H1 (cell line): ENCODE measurements around the gene PLA2G4D. TPM values are rescaled to one million over a fixed set of nuclear protein-coding genes. Genes with fewer than 3 reads are reported as not detected.

Experiments used
- CBX5 ChIP-seq: fragments of 300-800, 300-1000 bp; sonication (generic); IDR thresholded peaks from 2 replicates; pipeline ENCODE4 v1.7.1; 2016; ENCODE audit warnings: antibody characterized with exemption, low read length, low read depth
- EP300 ChIP-seq, 2 experiments: IDR thresholded peaks; 1 replicate in 1 of 2; 2 replicates in 1 of 2; pipeline ENCODE4 v1.6.1; 2011 to 2012; ENCODE audit warnings: low read depth in 2 of 2, low read length in 2 of 2, mild to moderate bottlenecking in 2 of 2, borderline replicate concordance in 1 of 2, inconsistent platforms in 1 of 2, moderate library complexity in 1 of 2
- JUND ChIP-seq: IDR thresholded peaks from 2 replicates; pipeline ENCODE4 v1.6.1; 2011; ENCODE audit warnings: mild to moderate bottlenecking, improper control_type of control experiment, low read length
- RXRA ChIP-seq: IDR thresholded peaks from 2 replicates; pipeline ENCODE4 v1.6.1; 2011; ENCODE audit warnings: low read depth, mild to moderate bottlenecking, low read length, moderate library complexity; ENCODE audit not compliant: insufficient read depth
- SIN3A ChIP-seq, 2 experiments: IDR thresholded peaks in 1 of 2; conservative IDR thresholded peaks in 1 of 2; 2 replicates each; pipeline ENCODE4 v1.6.1; 2011 to 2012; ENCODE audit warnings: low read length in 2 of 2, improper control_type of control experiment in 1 of 2, low read depth in 1 of 2, mild to moderate bottlenecking in 1 of 2
- YY1 ChIP-seq: IDR thresholded peaks from 2 replicates; pipeline ENCODE4 v1.6.1; 2011; ENCODE audit warnings: low read depth, mild to moderate bottlenecking, low read length
- polyA plus RNA-seq, 7 experiments: library from polyadenylated mRNA; depleted of rRNA in 3 of 7; stranded (reverse) in 5 of 7; unstranded in 2 of 7; fragments of >200 nt in 5 of 7; fragments of 200-250 nt in 2 of 7; gene quantifications; 1 replicate in 5 of 7; 2 replicates in 1 of 7; 4 replicates in 1 of 7; pipeline versions ENCODE4 v1.2.1 to v1.2.3, GENCODE V29; 2011 to 2013; ENCODE audit warnings: missing spikeins in 2 of 7, mixed read lengths in 2 of 7
- total RNA-seq: library from RNA; stranded (reverse); fragmentation: NEBNext Ultra II Directional; extraction: Animal tissue kit (Norgen Biotek cat#: 25700); gene quantifications from 2 replicates; pipeline ENCODE4 v1.2.1, GENCODE V29; 2021

Gene PLA2G4D
- total and polyA plus RNA-seq, 2 of the 8 experiments (the other 6 are each of a cell fraction or from before 2014, with no cell fraction given) = 0.07 to 0.18 TPM

GRCh38 chr15:42038401-42038800 lies 56.0 kb downstream of the PLA2G4D start (continued):
- TF ChIP-seq JUND = no peak
- no peak for TF ChIP-seq CBX5
- TF ChIP-seq EP300 (IDR thresholded peaks at IDR 0.05; ENCODE audit: borderline replicate concordance in 1 of 2, low read depth in 2 of 2, low read length in 2 of 2) = no peak
- no peak for TF ChIP-seq RXRA
- no peak for TF ChIP-seq YY1
- no peak for TF ChIP-seq SIN3A (conservative IDR thresholded peaks at IDR 0.05 in 1 of 2, IDR thresholded peaks at IDR 0.05 in 1 of 2; ENCODE audit: low read depth in 1 of 2, low read length in 2 of 2)
